GM20000 (cell line): Measurements from ENCODE around the gene GBE1.

Source experiments
- DNase-seq: peaks from one replicate; pipeline ENCODE4 v3.0.0; 2012; ENCODE audit warnings: low spot score
- CTCF ChIP-seq: IDR thresholded peaks from 2 replicates; pipeline ENCODE4 v1.5.1; 2012; ENCODE audit warnings: mild to moderate bottlenecking, control low read depth; ENCODE audit errors: extremely low read depth, missing control alignments

GBE1 gene

GRCh38 chr3:81540787-81541186 lies 220.7 kb downstream of the GBE1 start:
- TF ChIP-seq CTCF: no peak
- DNase-seq: no peak

DNA sequence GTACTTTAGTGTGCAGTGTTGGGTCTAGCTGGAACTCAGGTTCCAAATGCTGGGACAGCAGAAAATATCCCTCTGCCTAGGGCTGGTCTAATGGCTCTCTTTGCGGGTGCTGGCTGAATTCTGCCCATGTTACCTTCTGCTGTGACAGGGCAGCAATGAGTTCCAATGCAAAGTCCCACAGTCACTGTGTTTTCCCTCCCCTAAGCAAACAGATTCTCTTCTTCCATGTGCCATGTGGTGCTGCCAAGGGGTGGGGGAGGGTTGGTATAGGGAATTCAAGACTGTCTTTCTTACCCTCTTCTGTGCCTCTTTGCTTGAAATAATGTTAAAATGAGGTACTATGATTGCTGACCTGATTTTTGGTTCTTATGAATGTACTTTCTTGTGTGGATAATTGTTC lies 229.6 kb downstream of the GBE1 start:
- TF ChIP-seq CTCF: no peak
- DNase-seq: no peak

DNA sequence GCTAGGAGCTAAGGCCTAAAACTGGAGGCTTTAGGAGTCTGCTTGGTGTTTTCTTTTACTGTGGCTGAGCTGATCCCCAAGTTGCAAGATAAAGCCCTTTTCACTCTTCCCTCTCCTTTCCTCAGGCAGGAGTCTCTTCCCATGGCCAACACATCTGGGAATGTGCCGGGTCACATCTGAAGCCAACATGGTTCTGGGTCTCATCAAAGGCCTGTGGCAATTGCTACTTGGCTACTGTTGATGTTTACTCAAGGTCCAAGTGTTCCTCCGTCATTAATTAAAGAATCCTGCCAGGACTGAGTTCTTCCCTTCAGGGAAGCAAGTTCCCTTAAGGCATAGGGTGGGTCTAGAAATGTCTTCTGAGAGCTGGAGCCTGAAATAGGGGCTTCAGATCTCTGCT lies 230.2 kb downstream of the GBE1 start:
- TF ChIP-seq CTCF: no peak
- no peak for DNase-seq

- no peak for DNase-seq
- TF ChIP-seq CTCF: no peak
Observed at GRCh38 chr3:81530180-81530939, 231.1 kb downstream of the GBE1 start.

DNA sequence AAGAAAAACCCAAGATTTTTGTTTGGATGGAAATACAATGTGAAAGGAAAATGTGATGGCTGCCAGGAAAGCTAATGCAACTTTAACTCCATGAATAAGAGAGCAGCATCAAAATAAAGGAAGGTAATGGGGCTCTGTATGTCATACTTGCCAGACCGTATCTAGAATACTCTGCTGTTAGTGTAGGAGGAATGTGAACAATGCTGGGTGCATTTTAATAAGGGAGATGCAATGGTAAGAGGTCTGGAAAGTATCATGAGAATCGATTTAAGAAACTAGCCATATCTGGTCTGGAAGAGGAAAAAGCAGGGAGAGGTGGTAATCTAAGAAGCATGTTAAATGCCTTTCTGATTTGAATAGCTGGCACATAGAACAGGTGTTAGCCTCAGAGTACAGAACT lies 239.6 kb downstream of the GBE1 start:
- TF ChIP-seq CTCF: no peak
- DNase-seq: no peak

DNA sequence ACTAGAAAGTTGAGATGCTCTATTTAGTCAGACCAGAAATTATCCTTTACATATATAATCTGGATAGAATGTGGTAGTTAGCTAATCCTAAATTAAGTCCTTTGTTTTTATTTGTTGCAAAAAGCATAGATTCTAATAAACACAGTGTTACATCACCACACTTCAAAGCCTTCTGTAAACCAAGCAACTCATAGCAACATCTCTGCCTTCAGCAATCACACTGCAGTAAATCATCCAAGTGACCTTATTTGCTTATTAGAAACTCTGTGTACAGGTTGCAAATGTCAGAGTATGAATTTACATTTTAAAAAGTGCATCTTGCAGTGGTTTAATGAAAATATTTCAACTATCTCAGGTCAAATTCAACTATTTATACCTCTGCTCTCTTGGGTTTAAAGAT lies 242.5 kb downstream of the GBE1 start:
- DNase-seq: no peak
- TF ChIP-seq CTCF: no peak

DNA sequence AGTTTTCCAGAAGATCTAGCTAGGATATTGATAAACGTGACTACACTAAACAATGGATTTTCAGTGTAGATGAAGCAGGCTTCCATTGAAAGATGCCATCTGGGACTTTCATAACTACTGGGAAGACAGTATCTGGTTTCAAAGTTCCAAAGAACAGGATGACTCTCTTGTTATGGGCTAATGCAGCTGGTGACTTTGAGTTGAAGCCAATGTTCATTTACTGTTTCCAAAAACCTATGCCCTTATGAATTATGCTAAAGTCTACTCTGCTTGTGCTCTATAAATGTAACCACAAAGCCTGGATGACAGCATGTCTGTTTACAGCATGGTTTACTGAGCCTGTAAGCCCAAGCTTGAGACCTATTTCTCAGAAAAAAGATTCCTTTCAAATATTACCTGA lies 245.4 kb downstream of the GBE1 start:
- no peak for DNase-seq

More for the DNA sequence above, 245.4 kb downstream of the GBE1 start:
- no peak for TF ChIP-seq CTCF
